ENCODE data around the gene SGCD.

- TF ChIP-seq CTCF (tag by site-specific recombination; IDR thresholded peaks at IDR 0.05) = no peak
- TF ChIP-seq REPIN1 (tag by site-specific recombination; IDR thresholded peaks at IDR 0.05; ENCODE audit: low read depth) = no peak
- TF ChIP-seq MYNN (tag by site-specific recombination; IDR thresholded peaks at IDR 0.05; ENCODE audit: borderline replicate concordance) = no peak
- TF ChIP-seq ZNF404 (tag by site-specific recombination; IDR thresholded peaks at IDR 0.05) = no peak
- no peak for TF ChIP-seq ZNF280D (tag by site-specific recombination; IDR thresholded peaks at IDR 0.05)
- TF ChIP-seq ZNF530 (tag by site-specific recombination; IDR thresholded peaks at IDR 0.05; ENCODE audit: low read depth) = no peak
- TF ChIP-seq PATZ1 (tag by site-specific recombination; IDR thresholded peaks at IDR 0.05) = no peak
- no peak for TF ChIP-seq REST (tag by site-specific recombination; IDR thresholded peaks at IDR 0.05)
- TF ChIP-seq ZNF76 (tag by site-specific recombination; IDR thresholded peaks at IDR 0.05; ENCODE audit: borderline replicate concordance, low read depth) = no peak
- no peak for TF ChIP-seq ZNF747 (tag by site-specific recombination; IDR thresholded peaks at IDR 0.05)
- TF ChIP-seq ZFP3 (tag by site-specific recombination; IDR thresholded peaks at IDR 0.05; ENCODE audit: low read depth) = no peak
- TF ChIP-seq SCRT1 (tag by site-specific recombination; IDR thresholded peaks at IDR 0.05; ENCODE audit: borderline replicate concordance) = no peak
- TF ChIP-seq ZSCAN18 (tag by site-specific recombination; IDR thresholded peaks at IDR 0.05) = no peak
Observed at GRCh38 chr5:156419661-156420060, 92.7 kb downstream of the SGCD start.

All from HEK293 (cell line).